ENCODE results near the gene VWC2. TPM values are rescaled to one million over a fixed set of nuclear protein-coding genes. Genes with fewer than 3 reads are reported as not detected.

VWC2 gene
- total and polyA plus RNA-seq, 2 of the 8 experiments (the other 6 are each of a cell fraction or from before 2014, with no cell fraction given) = 0.24 to 0.30 TPM

- H3K14ac ChIP-seq (ENCODE audit: insufficient read length) = no peak overlapping the region
- H2BK20ac ChIP-seq (ENCODE audit: low read length) = no peak overlapping the region
- H3K4ac ChIP-seq (replicated peaks; ENCODE audit: insufficient read length, low read depth, low read length) = no peak overlapping the region
- no peak for DNase-seq (ENCODE audit: low read depth in 1 of 2, low spot score in 2 of 2)
- H3K79me1 ChIP-seq (ENCODE audit: low read depth, low read length) = no peaks in the 10 kb centered on the region
- no peaks in the 10 kb centered on the region for H4K20me1 ChIP-seq (replicated peaks in 1 of 2; ENCODE audit: control insufficient read depth in 1 of 2, insufficient read depth in 2 of 2, low read length in 2 of 2)
- H3K9me3 ChIP-seq (ENCODE audit: insufficient read depth in 2 of 2, low read depth in 1 of 2, low read length in 1 of 2) = no peaks in the 10 kb centered on the region
- CTCF ChIA-PET (ENCODE audit: partially characterized antibody) = no interaction called here
- no peak overlapping the region for H2BK5ac ChIP-seq (ENCODE audit: low read depth, low read length)
- no peak overlapping the region for H3K27ac ChIP-seq (ENCODE audit: low read depth, low read length)
- POLR2A ChIA-PET (ENCODE audit: partially characterized antibody) = no interaction called here
- H3K4me2 ChIP-seq (ENCODE audit: insufficient read depth in 1 of 2, low read depth in 2 of 2, low read length in 2 of 2) = no peak overlapping the region
- H4K8ac ChIP-seq (ENCODE audit: extremely low read depth, insufficient read depth, low read length) = no peak overlapping the region
- H3K18ac ChIP-seq (ENCODE audit: extremely low read depth, low read length) = no peak overlapping the region
- H3K4me1 ChIP-seq (replicated peaks in 1 of 4; ENCODE audit: control insufficient read depth in 3 of 4, insufficient read depth in 4 of 4, low read length in 3 of 4) = no peaks in the 10 kb centered on the region
- no peak overlapping the region for H2BK120ac ChIP-seq (replicated peaks; ENCODE audit: low read depth, low read length)
- H3K9ac ChIP-seq (replicated peaks in 1 of 4; ENCODE audit: extremely low read depth in 1 of 4, low read depth in 3 of 4, low read length in 3 of 4) = no peak overlapping the region
- no peak overlapping the region for H2AK5ac ChIP-seq (ENCODE audit: low read depth, low read length)
- no peak overlapping the region for H2BK15ac ChIP-seq (ENCODE audit: low read length)
- no peaks in the 10 kb centered on the region for H3K36me3 ChIP-seq (ENCODE audit: control insufficient read depth in 2 of 4, insufficient read depth in 4 of 4, low read length in 3 of 4)
- no peak for FAIRE-seq
- H3K56ac ChIP-seq (replicated peaks; ENCODE audit: insufficient read length, low read depth, low read length) = no peak overlapping the region
- no peaks in the 10 kb centered on the region for H3K27me3 ChIP-seq (replicated peaks in 1 of 4; ENCODE audit: control insufficient read depth in 3 of 4, extremely low read depth in 1 of 4, insufficient read depth in 3 of 4, low read length in 3 of 4)
- no peak overlapping the region for H2BK12ac ChIP-seq (ENCODE audit: low read depth, low read length)
- H3K4me3 ChIP-seq (ENCODE audit: extremely low read depth in 1 of 4, insufficient read depth in 2 of 4, low read depth in 3 of 4, low read length in 4 of 4) = no peak overlapping the region
- no peak overlapping the region for H3K23ac ChIP-seq (ENCODE audit: insufficient read length)
- H3K79me2 ChIP-seq (ENCODE audit: control insufficient read depth in 1 of 2, insufficient read depth in 2 of 2, low read length in 2 of 2) = no peaks in the 10 kb centered on the region
- WGBS, 2 experiments (ENCODE audit: extremely low coverage in 1 of 2, insufficient coverage in 1 of 2, insufficient read length in 1 of 2, insufficient replicate concordance in 2 of 2, low coverage in 1 of 2, low lambda C conversion rate in 2 of 2, missing lambda C conversion rate in 1 of 2) = 90% methylated on average over 3 of the region's 3 CpGs; no CpG with 5 or more reads in 1 of the 2 experiments
- H2AFZ ChIP-seq (ENCODE audit: low read length) = no peak overlapping the region
- no peak overlapping the region for H4K91ac ChIP-seq (replicated peaks; ENCODE audit: insufficient read length, low read length)
- no peak overlapping the region for H4K5ac ChIP-seq (ENCODE audit: insufficient read length, low read depth, low read length)
- H3K23me2 ChIP-seq (ENCODE audit: low read depth, low read length) = 0 out of 2 replicates have a peak, but pooled peaks cover 2% of the 10 kb centered on the region
- TF ChIP-seq EZH2 (IDR thresholded peaks at IDR 0.05; ENCODE audit: low read depth, low read length, severe bottlenecking) = no peak
- TF ChIP-seq RAD21 (IDR thresholded peaks at IDR 0.05 in 1 of 2, conservative IDR thresholded peaks at IDR 0.05 in 1 of 2; ENCODE audit: low read depth in 2 of 2, low read length in 2 of 2) = no peak
- no peak for TF ChIP-seq NRF1 (IDR thresholded peaks at IDR 0.05; ENCODE audit: low read depth, low read length)
- no peak for TF ChIP-seq KDM5A (IDR thresholded peaks at IDR 0.05; ENCODE audit: low read length)
- no peak for TF ChIP-seq FOSL1 (IDR thresholded peaks at IDR 0.05; ENCODE audit: insufficient read depth, low read depth, low read length)
- TF ChIP-seq POU5F1 (IDR thresholded peaks at IDR 0.05; ENCODE audit: low read depth, low read length) = no peak
- TF ChIP-seq EP300 (IDR thresholded peaks at IDR 0.05; ENCODE audit: borderline replicate concordance in 1 of 2, low read depth in 2 of 2, low read length in 2 of 2) = no peak
- no peak for TF ChIP-seq TBP (IDR thresholded peaks at IDR 0.05; ENCODE audit: low read depth, low read length)
- TF ChIP-seq, protein P1, sequence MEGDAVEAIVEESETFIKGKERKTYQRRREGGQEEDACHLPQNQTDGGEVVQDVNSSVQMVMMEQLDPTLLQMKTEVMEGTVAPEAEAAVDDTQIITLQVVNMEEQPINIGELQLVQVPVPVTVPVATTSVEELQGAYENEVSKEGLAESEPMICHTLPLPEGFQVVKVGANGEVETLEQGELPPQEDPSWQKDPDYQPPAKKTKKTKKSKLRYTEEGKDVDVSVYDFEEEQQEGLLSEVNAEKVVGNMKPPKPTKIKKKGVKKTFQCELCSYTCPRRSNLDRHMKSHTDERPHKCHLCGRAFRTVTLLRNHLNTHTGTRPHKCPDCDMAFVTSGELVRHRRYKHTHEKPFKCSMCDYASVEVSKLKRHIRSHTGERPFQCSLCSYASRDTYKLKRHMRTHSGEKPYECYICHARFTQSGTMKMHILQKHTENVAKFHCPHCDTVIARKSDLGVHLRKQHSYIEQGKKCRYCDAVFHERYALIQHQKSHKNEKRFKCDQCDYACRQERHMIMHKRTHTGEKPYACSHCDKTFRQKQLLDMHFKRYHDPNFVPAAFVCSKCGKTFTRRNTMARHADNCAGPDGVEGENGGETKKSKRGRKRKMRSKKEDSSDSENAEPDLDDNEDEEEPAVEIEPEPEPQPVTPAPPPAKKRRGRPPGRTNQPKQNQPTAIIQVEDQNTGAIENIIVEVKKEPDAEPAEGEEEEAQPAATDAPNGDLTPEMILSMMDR (IDR thresholded peaks at IDR 0.05; ENCODE audit: control extremely low read depth in 1 of 3, insufficient read depth in 1 of 3, low read depth in 1 of 3, low read length in 3 of 3) = no peak
- TF ChIP-seq CHD2 (IDR thresholded peaks at IDR 0.05; ENCODE audit: low read length) = no peak
- TF ChIP-seq MAFK (IDR thresholded peaks at IDR 0.05; ENCODE audit: low read depth, low read length) = no peak
Measured at GRCh38 chr7:49876202-49876601, 102.8 kb downstream of the VWC2 start.

Data from H1 (cell line).